Prostate gland (tissue), 2 donors: ENCODE measurements around the gene UGT1A10.

Experiments used
- CTCF ChIP-seq, 4 experiments: fragments of 200-600 bp in 2 of 4; fragments of 450-650 bp in 2 of 4; sonication (generic) in 2 of 4; IDR thresholded peaks; 1 replicate in 3 of 4; 2 replicates in 1 of 4; pipeline ENCODE4 v1.5.1; 2016 to 2019; ENCODE audit warnings: antibody characterized with exemption in 4 of 4, mild to moderate bottlenecking in 2 of 4, moderate library complexity in 2 of 4
- POLR2A ChIP-seq: fragments of 450-650 bp; IDR thresholded peaks from one replicate; pipeline ENCODE4 v1.6.1; 2016; ENCODE audit warnings: antibody characterized with exemption, mild to moderate bottlenecking

GRCh38 chr2:233792720-233793119 lies 156.5 kb downstream of the UGT1A10 start:
- TF ChIP-seq CTCF (IDR thresholded peaks at IDR 0.05) (no peak), POLR2A (no peak)
